Pons (tissue), 1 donor: ENCODE results near the gene CPD.

Experiments used
- DNase-seq: peaks from one replicate; pipeline ENCODE4 v3.0.0-alpha.2; 2016; ENCODE audit warnings: low spot score

The CPD gene

GRCh38 chr17:30354701-30355100 is 24.0 kb upstream of the CPD start:
- DNase-seq = no peak

- no peak for DNase-seq
These were observed 21.3 kb upstream of the CPD start for GRCh38 chr17:30357476-30357875.

GRCh38 chr17:30358055-30358760 is 20.5 kb upstream of the CPD start:
- no peak for DNase-seq

- no peak for DNase-seq
These were observed 18.5 kb upstream of the CPD start for GRCh38 chr17:30360086-30360808.

- no peak for DNase-seq
These were observed 16.9 kb upstream of the CPD start for GRCh38 chr17:30361766-30362279.

- DNase-seq = no peak
These were observed 15.0 kb upstream of the CPD start for GRCh38 chr17:30363715-30364202.

GRCh38 chr17:30366536-30366935 is 12.2 kb upstream of the CPD start:
- no peak for DNase-seq

GRCh38 chr17:30368912-30369720 is 9.6 kb upstream of the CPD start:
- DNase-seq = no peak

- DNase-seq = no peak
These were observed 8.7 kb upstream of the CPD start for GRCh38 chr17:30369995-30370394.

- no peak for DNase-seq
These were observed 6.0 kb upstream of the CPD start for GRCh38 chr17:30372755-30373154.

- peak; percentile 18 for DNase-seq
These were observed 3.1 kb upstream of the CPD start for GRCh38 chr17:30375661-30376060.

GRCh38 chr17:30376621-30377452 is 1.9 kb upstream of the CPD start:
- DNase-seq = peak; percentile 77

GRCh38 chr17:30377574-30378240 is 1.0 kb upstream of the CPD start:
- peak; percentile 17 for DNase-seq

- DNase-seq = no peak
These were observed 394 bp upstream of the CPD start for GRCh38 chr17:30378241-30378824.

- DNase-seq = no peak
These were observed 676 bp downstream of the CPD start for GRCh38 chr17:30379303-30379902.

GRCh38 chr17:30379903-30380381 is 1.2 kb downstream of the CPD start:
- DNase-seq = peak; percentile 52

GRCh38 chr17:30380643-30381339 is 2.1 kb downstream of the CPD start:
- DNase-seq = peak; percentile 43

GRCh38 chr17:30381340-30381659 is 2.6 kb downstream of the CPD start:
- peak; percentile 23 for DNase-seq

GRCh38 chr17:30382345-30382744 is 3.6 kb downstream of the CPD start:
- DNase-seq = no peak
